Measurements from ENCODE around the gene UPF3B. TPM values are rescaled to one million over a fixed set of nuclear protein-coding genes. Genes with fewer than 3 reads are reported as not detected.

UPF3B gene
- total and polyA plus RNA-seq, 10 of the 15 experiments (the other 5 are each of a cell fraction or from before 2014, with no cell fraction given), result 5.7 to 35.3 (median 22.1) TPM

- TF ChIP-seq NR2C2 (IDR thresholded peaks at IDR 0.05; ENCODE audit: borderline replicate concordance, control insufficient read depth, insufficient read length, low read depth) (no peak), PBX3 (IDR thresholded peaks at IDR 0.05; ENCODE audit: insufficient replicate concordance, low read depth, low read length) (no peak)
These were observed 67.9 kb downstream of the UPF3B start (continued) for GRCh38 chrX:119784747-119785446.

Small RNA genes within 50 kb of the gene (small RNA-seq; reads per million reads assigned to genes)
- not detected for gene SNORA69

Other genes with a start within 250 kb of the UPF3B start
Only the 7 nearest of the 9 such genes appear.
- gene SEPTIN6, start 159.8 kb downstream of the UPF3B start, total RNA-seq (2014; rRNA removed), result 139 and 150 TPM in 2 replicates
- gene SEPTIN6, start 159.8 kb downstream of the UPF3B start, total RNA-seq (2014; rRNA removed; fragmentation: Illumina TruSeq; extraction: Trizol), result 161 and 168 TPM in 2 replicates
- gene SEPTIN6, start 159.8 kb downstream of the UPF3B start, total RNA-seq (2021), result 215 and 222 TPM in 2 replicates
- gene SEPTIN6, start 159.8 kb downstream of the UPF3B start, polyA plus RNA-seq (2011; rRNA removed), result 240 and 297 TPM in 2 replicates
- gene SEPTIN6, start 159.8 kb downstream of the UPF3B start, polyA plus RNA-seq (2014; fragmentation: Illumina TruSeq; extraction: Trizol), result 324 and 353 TPM in 2 replicates
- 10 to 100 TPM; 37.2 to 48.4 TPM for gene SEPTIN6, start 159.8 kb downstream of the UPF3B start, polyA plus RNA-seq (2014; fragmentation: Nextera tagmentation; extraction: Ambion mirVana)
- 139 and 148 TPM in 2 replicates for gene SEPTIN6, start 159.8 kb downstream of the UPF3B start, polyA plus RNA-seq (2014; rRNA removed)
- 100 to 1,000 TPM; 147 to 160 TPM for gene SEPTIN6, start 159.8 kb downstream of the UPF3B start, polyA plus RNA-seq (2016; fragmentation: Nextera tagmentation; extraction: Ambion mirVana)
- gene SOWAHD, start 94.4 kb downstream of the UPF3B start, total RNA-seq (2014; rRNA removed), result 5.4 and 5.6 TPM in 2 replicates
- gene SOWAHD, start 94.4 kb downstream of the UPF3B start, total RNA-seq (2014; rRNA removed; fragmentation: Illumina TruSeq; extraction: Trizol), result 1.5 and 1.6 TPM in 2 replicates
- 7.4 and 7.8 TPM in 2 replicates for gene SOWAHD, start 94.4 kb downstream of the UPF3B start, total RNA-seq (2021)
- 1.3 and 2.2 TPM in 2 replicates for gene SOWAHD, start 94.4 kb downstream of the UPF3B start, polyA plus RNA-seq (2011; rRNA removed)
- gene SOWAHD, start 94.4 kb downstream of the UPF3B start, polyA plus RNA-seq (2014; fragmentation: Illumina TruSeq; extraction: Trizol), result 0.41 and 1.4 TPM in 2 replicates
- under 1 TPM; 0.27 to 0.69 TPM for gene SOWAHD, start 94.4 kb downstream of the UPF3B start, polyA plus RNA-seq (2014; fragmentation: Nextera tagmentation; extraction: Ambion mirVana)
- 5.7 and 6.1 TPM in 2 replicates for gene SOWAHD, start 94.4 kb downstream of the UPF3B start, polyA plus RNA-seq (2014; rRNA removed)
- 1 to 10 TPM; 2.9 to 3.7 TPM for gene SOWAHD, start 94.4 kb downstream of the UPF3B start, polyA plus RNA-seq (2016; fragmentation: Nextera tagmentation; extraction: Ambion mirVana)
- gene RPL39, start 61.3 kb downstream of the UPF3B start, total RNA-seq (2014; rRNA removed), result 1,792 and 2,082 TPM in 2 replicates
- gene RPL39, start 61.3 kb downstream of the UPF3B start, total RNA-seq (2014; rRNA removed; fragmentation: Illumina TruSeq; extraction: Trizol), result 3,753 and 4,112 TPM in 2 replicates
- gene RPL39, start 61.3 kb downstream of the UPF3B start, total RNA-seq (2021), result 2,274 and 2,439 TPM in 2 replicates
- gene RPL39, start 61.3 kb downstream of the UPF3B start, polyA plus RNA-seq (2011; rRNA removed), result 4,235 and 5,931 TPM in 2 replicates
- 6,541 and 7,422 TPM in 2 replicates for gene RPL39, start 61.3 kb downstream of the UPF3B start, polyA plus RNA-seq (2014; fragmentation: Illumina TruSeq; extraction: Trizol)
- 1,000 to 10,000 TPM; 4,146 to 5,350 TPM for gene RPL39, start 61.3 kb downstream of the UPF3B start, polyA plus RNA-seq (2014; fragmentation: Nextera tagmentation; extraction: Ambion mirVana)
- gene RPL39, start 61.3 kb downstream of the UPF3B start, polyA plus RNA-seq (2014; rRNA removed), result 2,881 and 3,581 TPM in 2 replicates
- 1,000 to 10,000 TPM; 1,812 to 1,889 TPM for gene RPL39, start 61.3 kb downstream of the UPF3B start, polyA plus RNA-seq (2016; fragmentation: Nextera tagmentation; extraction: Ambion mirVana)
- 20.6 and 22.3 TPM in 2 replicates for gene RNF113A, start 18.8 kb upstream of the UPF3B start, total RNA-seq (2014; rRNA removed)
- gene RNF113A, start 18.8 kb upstream of the UPF3B start, total RNA-seq (2014; rRNA removed; fragmentation: Illumina TruSeq; extraction: Trizol), result 19.8 and 22.5 TPM in 2 replicates
- gene RNF113A, start 18.8 kb upstream of the UPF3B start, total RNA-seq (2021), result 21.9 and 22.0 TPM in 2 replicates
- 24.9 and 30.5 TPM in 2 replicates for gene RNF113A, start 18.8 kb upstream of the UPF3B start, polyA plus RNA-seq (2011; rRNA removed)
- gene RNF113A, start 18.8 kb upstream of the UPF3B start, polyA plus RNA-seq (2014; fragmentation: Illumina TruSeq; extraction: Trizol), result 15.1 and 23.6 TPM in 2 replicates
- 10 to 100 TPM; 22.7 to 23.1 TPM for gene RNF113A, start 18.8 kb upstream of the UPF3B start, polyA plus RNA-seq (2014; fragmentation: Nextera tagmentation; extraction: Ambion mirVana)
- gene RNF113A, start 18.8 kb upstream of the UPF3B start, polyA plus RNA-seq (2014; rRNA removed), result 25.5 and 26.8 TPM in 2 replicates
- 10 to 100 TPM; 32.2 to 33.1 TPM for gene RNF113A, start 18.8 kb upstream of the UPF3B start, polyA plus RNA-seq (2016; fragmentation: Nextera tagmentation; extraction: Ambion mirVana)
- 114 and 143 TPM in 2 replicates for gene NDUFA1, start 18.9 kb upstream of the UPF3B start, total RNA-seq (2014; rRNA removed)
- gene NDUFA1, start 18.9 kb upstream of the UPF3B start, total RNA-seq (2014; rRNA removed; fragmentation: Illumina TruSeq; extraction: Trizol), result 244 and 255 TPM in 2 replicates
- 113 and 119 TPM in 2 replicates for gene NDUFA1, start 18.9 kb upstream of the UPF3B start, total RNA-seq (2021)
- 369 and 506 TPM in 2 replicates for gene NDUFA1, start 18.9 kb upstream of the UPF3B start, polyA plus RNA-seq (2011; rRNA removed)
- gene NDUFA1, start 18.9 kb upstream of the UPF3B start, polyA plus RNA-seq (2014; fragmentation: Illumina TruSeq; extraction: Trizol), result 109 and 116 TPM in 2 replicates
- gene NDUFA1, start 18.9 kb upstream of the UPF3B start, polyA plus RNA-seq (2014; fragmentation: Nextera tagmentation; extraction: Ambion mirVana), result 1,000 to 10,000 TPM in 1 of 2 experiments, 100 to 1,000 TPM in 1; 999 to 1,113 TPM
- 205 and 215 TPM in 2 replicates for gene NDUFA1, start 18.9 kb upstream of the UPF3B start, polyA plus RNA-seq (2014; rRNA removed)
- 100 to 1,000 TPM; 444 to 509 TPM for gene NDUFA1, start 18.9 kb upstream of the UPF3B start, polyA plus RNA-seq (2016; fragmentation: Nextera tagmentation; extraction: Ambion mirVana)
- gene AKAP14, start 42.9 kb upstream of the UPF3B start, total RNA-seq (2014; rRNA removed), result not detected in 2 replicates
- gene AKAP14, start 42.9 kb upstream of the UPF3B start, total RNA-seq (2014; rRNA removed; fragmentation: Illumina TruSeq; extraction: Trizol), result not detected in 2 replicates
- gene AKAP14, start 42.9 kb upstream of the UPF3B start, total RNA-seq (2021), result not detected in 2 replicates
- gene AKAP14, start 42.9 kb upstream of the UPF3B start, polyA plus RNA-seq (2011; rRNA removed), result not detected in 2 replicates
- gene AKAP14, start 42.9 kb upstream of the UPF3B start, polyA plus RNA-seq (2014; fragmentation: Illumina TruSeq; extraction: Trizol), result not detected in 2 replicates
- not detected for gene AKAP14, start 42.9 kb upstream of the UPF3B start, polyA plus RNA-seq (2014; fragmentation: Nextera tagmentation; extraction: Ambion mirVana)
- not detected in 2 replicates for gene AKAP14, start 42.9 kb upstream of the UPF3B start, polyA plus RNA-seq (2014; rRNA removed)
- not detected for gene AKAP14, start 42.9 kb upstream of the UPF3B start, polyA plus RNA-seq (2016; fragmentation: Nextera tagmentation; extraction: Ambion mirVana)
- gene NKAP, start 90.8 kb upstream of the UPF3B start, total RNA-seq (2014; rRNA removed), result 5.4 TPM in 2 replicates
- 5.2 and 5.3 TPM in 2 replicates for gene NKAP, start 90.8 kb upstream of the UPF3B start, total RNA-seq (2014; rRNA removed; fragmentation: Illumina TruSeq; extraction: Trizol)
- 5.9 and 6.9 TPM in 2 replicates for gene NKAP, start 90.8 kb upstream of the UPF3B start, total RNA-seq (2021)
- 5.6 and 11.7 TPM in 2 replicates for gene NKAP, start 90.8 kb upstream of the UPF3B start, polyA plus RNA-seq (2011; rRNA removed)
- 4.9 and 5.1 TPM in 2 replicates for gene NKAP, start 90.8 kb upstream of the UPF3B start, polyA plus RNA-seq (2014; fragmentation: Illumina TruSeq; extraction: Trizol)
- gene NKAP, start 90.8 kb upstream of the UPF3B start, polyA plus RNA-seq (2014; fragmentation: Nextera tagmentation; extraction: Ambion mirVana), result 1 to 10 TPM; 2.4 to 5.2 TPM
- 5.1 and 6.7 TPM in 2 replicates for gene NKAP, start 90.8 kb upstream of the UPF3B start, polyA plus RNA-seq (2014; rRNA removed)
- gene NKAP, start 90.8 kb upstream of the UPF3B start, polyA plus RNA-seq (2016; fragmentation: Nextera tagmentation; extraction: Ambion mirVana), result 1 to 10 TPM; 4.6 to 4.7 TPM